Limb (tissue), 2 donors: ENCODE measurements around the gene SMR3B.

ENCODE experiments used
- DNase-seq, 2 donors: peaks; one replicate each; pipeline ENCODE4 v3.0.0-alpha.2; 2016; ENCODE audit errors: extremely low spot score in 2 of 2

SMR3B gene

GRCh38 chr4:70382691-70383181, at the start of gene SMR3B:
Gene SMR3B, plus strand, starts transcription at chr4:70383131. Its CDS starts 1,380 bp downstream, at chr4:70384511.
- no peak for DNase-seq

- DNase-seq: no peak
Measured at GRCh38 chr4:70334681-70335080, 48.2 kb upstream of the SMR3B start, which contains the start of gene CABS1. Gene CABS1, plus strand, starts transcription at chr4:70334981. Its CDS starts 59 bp downstream, at chr4:70335040.

- DNase-seq: no peak
Measured at GRCh38 chr4:70336043-70336442, 46.9 kb upstream of the SMR3B start.

GRCh38 chr4:70337886-70338420, 45.0 kb upstream of the SMR3B start:
- DNase-seq: no peak

- DNase-seq: no peak
Measured at GRCh38 chr4:70356185-70356584, 26.7 kb upstream of the SMR3B start.

- no peak for DNase-seq
Measured at GRCh38 chr4:70359115-70359661, 23.7 kb upstream of the SMR3B start.

- DNase-seq: no peak
Measured at GRCh38 chr4:70360460-70360859, 22.5 kb upstream of the SMR3B start, which contains the start of gene SMR3A. Gene SMR3A, plus strand, starts transcription at chr4:70360760. Its CDS starts 1,356 bp downstream, at chr4:70362116.

- DNase-seq: no peak
Measured at GRCh38 chr4:70364002-70364401, 18.9 kb upstream of the SMR3B start.

- peak in 1 of 2 donors; percentile 5 for DNase-seq
Measured at GRCh38 chr4:70365479-70365878, 17.5 kb upstream of the SMR3B start.

- no peak for DNase-seq
Measured at GRCh38 chr4:70367813-70368212, 15.1 kb upstream of the SMR3B start.

GRCh38 chr4:70371987-70372386, 10.9 kb upstream of the SMR3B start:
- DNase-seq: no peak

- DNase-seq: no peak
Measured at GRCh38 chr4:70372760-70373159, 10.2 kb upstream of the SMR3B start.

- DNase-seq: no peak
Measured at GRCh38 chr4:70380578-70380977, 2.4 kb upstream of the SMR3B start.

GRCh38 chr4:70392057-70392776, 9.3 kb downstream of the SMR3B start:
- DNase-seq: no peak

GRCh38 chr4:70397580-70397979, 14.6 kb downstream of the SMR3B start, which contains the start of gene OPRPN:
Gene OPRPN, plus strand, starts transcription at chr4:70397940. Its CDS starts 1,346 bp downstream, at chr4:70399286.
- no peak for DNase-seq

GRCh38 chr4:70399319-70399718, 16.4 kb downstream of the SMR3B start:
- DNase-seq: no peak

- no peak for DNase-seq
Measured at GRCh38 chr4:70402762-70403161, 19.8 kb downstream of the SMR3B start.

- DNase-seq: no peak
Measured at GRCh38 chr4:70405765-70406164, 22.8 kb downstream of the SMR3B start.

- no peak for DNase-seq
Measured at GRCh38 chr4:70425306-70425705, 42.4 kb downstream of the SMR3B start.

- DNase-seq: no peak
Measured at GRCh38 chr4:70426789-70427188, 43.9 kb downstream of the SMR3B start.

GRCh38 chr4:70437197-70437596, 54.3 kb downstream of the SMR3B start:
- DNase-seq: no peak
